ENCODE measurements around the gene WFIKKN2.
"Not testable (repeated sequence)": the region's sequence is repeated elsewhere in the genome, so short reads cannot be mapped to it uniquely, and the experiment has no call there.

WFIKKN2 gene

DNA sequence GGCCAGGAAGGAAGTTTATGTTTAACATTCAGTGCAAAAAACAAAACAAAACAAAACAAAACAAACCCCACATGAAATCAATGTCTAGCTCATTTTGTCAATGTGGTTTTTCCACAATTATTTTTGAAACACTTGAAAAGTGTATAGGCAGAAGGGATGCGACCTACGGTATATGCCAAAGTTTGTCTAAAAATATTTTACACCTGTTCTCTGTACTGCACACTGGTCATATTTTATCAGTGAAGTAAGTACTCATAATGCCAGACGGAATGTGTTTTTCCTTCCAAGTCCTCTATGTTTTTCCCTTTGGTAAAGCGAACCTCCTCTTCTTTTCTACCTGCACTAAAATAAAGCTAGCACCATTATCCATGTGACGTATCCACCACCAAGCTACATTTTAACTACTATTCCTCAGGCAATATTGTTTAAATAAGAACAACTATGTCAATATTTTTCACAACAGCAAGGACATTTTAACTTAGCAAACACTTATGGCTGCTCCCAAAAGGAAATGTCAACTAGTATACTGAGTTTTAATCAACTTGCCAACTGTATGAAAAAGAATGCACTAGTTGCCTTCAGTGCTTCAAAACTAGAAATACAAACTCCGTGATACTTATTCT is 20.4 kb downstream of the WFIKKN2 start:
- DNase-seq (ENCODE audit: low read depth): no peak

DNA sequence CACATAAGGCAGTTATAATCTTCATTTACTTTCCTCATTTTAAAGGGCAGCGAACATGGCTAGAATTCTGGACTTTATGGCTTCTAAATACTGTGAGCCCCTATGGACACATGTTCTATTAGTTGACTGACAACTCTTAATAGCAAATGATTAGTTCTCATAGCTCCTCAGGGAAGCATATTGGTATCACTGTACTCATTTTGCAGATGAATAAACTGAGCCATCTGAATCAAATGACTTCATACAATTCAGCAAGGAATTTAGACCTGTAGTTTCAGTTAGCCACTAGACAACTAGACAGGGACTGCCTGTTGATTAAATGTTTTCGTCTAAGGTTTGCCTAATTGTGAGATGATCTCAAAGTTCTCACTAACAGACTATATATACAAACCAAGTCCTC is 21.0 kb downstream of the WFIKKN2 start:
- no peak for DNase-seq (ENCODE audit: low read depth)

DNA sequence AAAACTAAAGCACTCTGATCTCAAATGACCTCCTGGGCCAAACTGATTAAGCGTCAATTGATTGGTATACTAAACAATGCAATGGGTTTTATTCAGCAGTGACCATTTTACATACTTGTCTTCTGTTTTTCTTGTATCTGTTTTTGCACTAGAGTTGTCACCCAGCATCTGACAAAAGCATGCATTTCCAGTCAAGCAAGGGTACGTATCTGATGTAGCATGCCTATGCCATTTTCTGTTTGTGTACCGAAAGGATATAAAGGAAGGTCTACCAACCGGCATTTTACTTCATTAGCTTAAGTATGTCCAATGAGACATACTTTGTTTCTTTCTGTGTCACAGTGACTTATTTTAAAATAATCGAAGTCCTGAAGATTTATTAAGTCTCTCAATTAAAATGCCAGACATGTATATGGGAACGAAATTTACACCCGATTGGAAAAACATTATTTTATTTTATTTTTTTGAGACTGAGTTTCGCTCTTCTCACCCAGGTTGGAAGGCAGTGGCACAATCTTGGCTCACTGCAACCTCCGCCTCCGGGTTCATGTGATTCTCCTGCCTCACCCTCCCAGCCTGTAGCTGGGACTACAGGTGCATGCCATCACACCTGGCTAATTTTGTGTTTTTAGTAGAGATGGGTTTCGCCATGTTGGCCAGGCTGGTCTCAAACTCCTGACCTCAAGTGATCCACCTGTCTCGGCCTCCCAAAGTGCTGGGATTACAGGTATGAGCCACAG is 23.3 kb downstream of the WFIKKN2 start:
- DNase-seq (ENCODE audit: low read depth): no peak

DNA sequence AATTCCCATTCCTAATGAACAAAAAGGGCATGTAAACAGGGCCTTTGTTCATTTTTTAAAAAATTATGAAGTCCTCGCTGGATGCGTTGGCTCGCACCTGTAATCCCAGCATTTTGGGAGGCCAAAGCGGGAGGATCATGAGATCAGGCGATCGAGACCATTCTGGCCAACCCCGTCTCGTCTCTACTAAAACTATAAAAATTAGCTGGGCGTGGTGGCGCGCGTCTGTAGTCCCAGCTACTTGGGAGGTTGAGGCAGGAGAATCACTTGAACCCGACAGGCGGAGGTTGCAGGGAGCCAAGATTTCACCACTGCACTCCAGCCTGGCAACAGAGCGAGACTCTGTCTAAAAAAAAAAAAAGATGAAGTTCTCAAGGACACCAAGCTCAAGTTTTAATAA is 24.3 kb downstream of the WFIKKN2 start:
- not testable (repeated sequence) for DNase-seq (ENCODE audit: low read depth)

- DNase-seq (ENCODE audit: low read depth): no peak
Measured at GRCh38 chr17:50861334-50861676, 25.9 kb downstream of the WFIKKN2 start.

GRCh38 chr17:50861822-50862528 is 26.6 kb downstream of the WFIKKN2 start:
- DNase-seq (ENCODE audit: low read depth): no peak

DNA sequence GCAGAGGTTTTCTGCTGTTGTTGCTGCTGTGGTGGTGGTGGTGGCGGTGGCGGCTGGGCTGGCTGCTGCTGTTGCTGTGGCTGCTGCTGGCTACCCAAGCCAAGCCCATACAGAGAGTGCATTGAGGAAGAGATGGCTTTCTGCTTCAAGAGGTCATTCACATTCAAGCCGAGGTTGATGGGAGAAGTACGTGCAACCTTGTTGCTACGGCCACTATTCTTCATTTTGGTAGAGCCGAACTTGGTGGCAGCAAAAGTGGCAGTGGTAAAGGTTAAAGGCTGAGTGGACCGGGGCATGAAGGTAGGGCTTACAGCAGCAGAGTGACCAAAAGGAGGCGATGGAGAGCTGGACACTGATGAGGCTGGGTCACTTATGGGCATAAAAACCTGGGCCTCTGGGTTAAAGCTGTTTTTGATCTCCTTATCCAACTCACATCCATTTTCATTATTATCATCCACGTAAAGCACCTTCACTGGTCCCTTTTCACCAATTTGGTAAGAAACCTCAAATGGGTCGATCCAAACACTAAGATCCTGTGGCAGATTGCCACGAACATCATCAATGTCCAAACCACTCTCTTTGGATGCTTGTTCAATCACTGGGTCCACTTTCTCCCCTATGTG is 27.9 kb downstream of the WFIKKN2 start:
- peak; percentile 43 for DNase-seq (ENCODE audit: low read depth)

- no peak for DNase-seq (ENCODE audit: low read depth)
Measured at GRCh38 chr17:50863931-50864330, 28.5 kb downstream of the WFIKKN2 start.

GRCh38 chr17:50864747-50865059 is 29.3 kb downstream of the WFIKKN2 start:
- no peak for DNase-seq (ENCODE audit: low read depth)

- DNase-seq (ENCODE audit: low read depth): peak; percentile 55
Measured at GRCh38 chr17:50865060-50865867, 29.9 kb downstream of the WFIKKN2 start.

DNA sequence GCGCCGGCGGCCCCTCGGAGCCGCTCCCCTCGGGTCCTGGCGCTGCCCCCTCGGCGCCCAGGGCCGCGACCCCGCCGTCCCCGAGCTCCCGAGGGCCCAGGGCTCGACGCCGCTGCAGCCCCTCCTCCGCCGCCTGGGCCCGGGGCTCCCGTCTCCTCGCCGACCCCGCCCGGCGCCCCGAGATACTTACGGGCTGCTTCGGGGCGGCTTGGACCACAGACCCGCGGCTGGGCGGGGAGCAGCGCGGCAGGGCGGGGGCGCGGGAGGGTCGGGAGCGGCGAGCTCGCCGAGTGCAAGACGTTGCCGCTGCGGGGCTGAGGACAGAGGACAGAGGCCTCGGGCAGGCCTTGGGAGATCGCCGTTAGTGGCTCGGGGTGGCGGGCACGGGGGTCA is 30.5 kb downstream of the WFIKKN2 start:
- no peak for DNase-seq (ENCODE audit: low read depth)

- DNase-seq (ENCODE audit: low read depth): peak; percentile 98
Measured at GRCh38 chr17:50866261-50866949, 31.0 kb downstream of the WFIKKN2 start, which contains the start of gene TOB1. TSS of gene TOB1 (minus strand) at chr17:50866354. CDS start at chr17:50864017, 2,337 bp downstream.

- no peak for DNase-seq (ENCODE audit: low read depth)
Measured at GRCh38 chr17:50866950-50867362, 31.6 kb downstream of the WFIKKN2 start.

GRCh38 chr17:50867363-50868139 is 32.2 kb downstream of the WFIKKN2 start:
- DNase-seq (ENCODE audit: low read depth): peak; percentile 91

GRCh38 chr17:50868140-50868438 is 32.7 kb downstream of the WFIKKN2 start:
- peak; percentile 26 for DNase-seq (ENCODE audit: low read depth)

DNA sequence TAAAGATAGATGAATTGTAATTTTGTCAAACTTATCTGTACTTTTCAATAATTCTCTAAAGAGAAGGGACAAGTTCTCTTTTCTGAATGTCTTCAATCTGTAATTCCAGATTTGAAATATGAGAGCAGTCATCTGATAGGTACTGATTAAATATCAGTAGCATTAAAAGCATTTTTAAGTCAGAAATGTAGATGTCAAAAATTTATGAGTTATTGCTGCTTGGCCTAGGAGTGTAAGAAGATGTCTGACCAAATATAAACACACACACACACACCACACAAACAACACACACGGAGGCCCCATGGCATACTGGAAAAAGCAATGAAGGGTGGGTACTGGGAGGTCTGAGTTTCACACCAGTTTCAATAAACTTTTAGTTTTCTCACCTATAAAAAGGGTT is 33.2 kb downstream of the WFIKKN2 start:
- no peak for DNase-seq (ENCODE audit: low read depth)

DNA sequence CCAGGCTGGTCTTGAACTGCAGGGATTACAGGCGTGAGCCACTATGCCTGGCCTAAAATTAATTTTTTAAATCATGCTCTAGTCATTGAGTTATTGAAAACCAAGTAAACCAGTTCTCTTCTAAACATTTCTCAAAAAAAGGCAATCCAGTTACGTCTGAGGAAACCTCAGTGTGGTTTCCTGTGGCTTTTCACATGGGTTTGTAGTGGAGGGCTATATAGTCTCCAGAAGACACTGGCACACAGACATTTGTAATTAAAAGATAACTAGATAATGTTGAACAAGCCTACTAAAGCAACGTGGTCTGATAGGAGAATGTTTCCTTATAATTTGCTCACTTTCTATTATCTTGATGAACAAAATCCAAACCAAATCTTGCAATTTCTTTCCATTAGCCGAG is 36.0 kb downstream of the WFIKKN2 start:
- no peak for DNase-seq (ENCODE audit: low read depth)

GRCh38 chr17:50871898-50872297 is 36.5 kb downstream of the WFIKKN2 start:
- DNase-seq (ENCODE audit: low read depth): no peak

DNA sequence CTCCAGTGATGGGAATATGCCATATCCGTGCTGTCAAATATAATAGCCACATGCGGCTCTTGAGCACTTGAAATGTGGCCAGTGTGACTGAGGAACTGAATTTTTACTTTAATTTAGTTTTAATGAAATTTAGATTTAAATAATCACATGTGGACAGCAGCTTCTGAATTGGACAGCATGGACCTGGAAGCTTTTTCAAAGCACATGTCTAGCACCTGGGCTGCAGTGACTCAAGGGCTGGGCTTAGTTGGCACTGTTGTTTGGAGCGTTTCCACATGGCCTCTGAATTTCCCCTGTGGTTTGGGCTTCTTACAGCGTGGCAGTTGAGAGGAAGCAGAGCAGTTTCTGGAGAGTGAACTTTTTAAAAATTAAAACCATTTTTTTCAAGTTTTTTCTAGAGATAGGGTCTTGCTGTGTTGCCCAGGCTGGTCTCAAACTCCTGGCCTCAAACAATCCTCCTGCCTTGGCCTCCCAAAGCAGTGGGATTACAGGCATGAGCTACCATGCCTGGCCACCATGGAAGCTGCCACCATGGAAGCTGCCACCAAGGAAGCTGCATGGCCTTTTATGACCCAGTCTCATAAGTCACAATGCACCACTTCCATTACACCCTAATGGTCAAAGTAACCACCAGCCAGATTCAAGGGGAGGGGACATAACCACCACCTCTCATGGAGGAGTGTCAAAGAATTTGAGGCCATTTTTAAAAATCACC is 37.5 kb downstream of the WFIKKN2 start:
- peak; percentile 35 for DNase-seq (ENCODE audit: low read depth)

DNA sequence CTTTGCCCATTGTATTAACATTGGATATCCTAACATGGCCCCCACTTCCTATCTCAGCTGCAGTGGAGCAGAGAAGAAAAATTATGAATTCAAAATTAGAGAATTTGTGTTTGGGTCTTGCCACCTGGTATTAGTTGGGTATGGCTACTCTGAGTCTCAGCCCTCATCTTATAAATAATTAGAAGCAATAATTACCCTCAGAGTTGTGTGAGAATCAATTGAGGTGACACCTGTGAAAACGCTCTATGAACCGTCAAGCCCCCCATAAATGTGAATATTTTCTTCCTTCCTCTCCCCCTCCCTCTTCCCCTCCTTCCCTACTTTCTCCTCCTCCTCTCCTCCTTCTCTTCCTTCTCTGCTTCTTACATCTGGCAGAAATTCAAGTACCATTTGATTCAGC is 39.7 kb downstream of the WFIKKN2 start:
- DNase-seq (ENCODE audit: low read depth): no peak
